Activated naive CD8-positive, alpha-beta T cell treated with anti-CD3 and anti-CD28 coated beads, Interleukin-2, amount 50 U/mL, for 24 hours (primary cell): ENCODE measurements around the gene TARBP2.

ENCODE experiments used
- ATAC-seq: fragments of 150-1000 bp; cut with Tn5 transposase; one replicate; pipeline ENCODE4 v1.10.0; 2021
- DNase-seq: peaks from one replicate; pipeline ENCODE4 v3.0.0; 2021
- H3K27ac Mint-ChIP-seq: one replicate; pipeline ENCODE4 v1.8.0; 2021; ENCODE audit warnings: mild to moderate bottlenecking, mixed read lengths
- H3K27me3 Mint-ChIP-seq: one replicate; pipeline ENCODE4 v1.8.0; 2021; ENCODE audit warnings: mixed read lengths
- H3K36me3 Mint-ChIP-seq: one replicate; pipeline ENCODE4 v1.8.0; 2021; ENCODE audit warnings: low read depth, mixed read lengths
- H3K4me1 Mint-ChIP-seq: one replicate; pipeline ENCODE4 v1.8.0; 2021; ENCODE audit warnings: mixed read lengths
- H3K4me3 Mint-ChIP-seq: one replicate; pipeline ENCODE4 v1.8.0; 2021; ENCODE audit warnings: mild to moderate bottlenecking, moderate library complexity, mixed read lengths
- H3K9me3 Mint-ChIP-seq: one replicate; pipeline ENCODE4 v1.8.0; 2021; ENCODE audit warnings: mixed read lengths

Gene TARBP2

GRCh38 chr12:53482626-53483168 is 18.4 kb upstream of the TARBP2 start:
- H3K9me3 Mint-ChIP-seq: no peaks in the 10 kb centered on the region
- peaks cover 4% of the 10 kb centered on the region for H3K4me1 Mint-ChIP-seq
- no peak overlapping the region for H3K27ac Mint-ChIP-seq
- DNase-seq: no peak
- ATAC-seq: peak; percentile 5
- H3K4me3 Mint-ChIP-seq: no peak overlapping the region
- no peaks in the 10 kb centered on the region for H3K27me3 Mint-ChIP-seq
- peaks cover 40% of the 10 kb centered on the region for H3K36me3 Mint-ChIP-seq

DNA sequence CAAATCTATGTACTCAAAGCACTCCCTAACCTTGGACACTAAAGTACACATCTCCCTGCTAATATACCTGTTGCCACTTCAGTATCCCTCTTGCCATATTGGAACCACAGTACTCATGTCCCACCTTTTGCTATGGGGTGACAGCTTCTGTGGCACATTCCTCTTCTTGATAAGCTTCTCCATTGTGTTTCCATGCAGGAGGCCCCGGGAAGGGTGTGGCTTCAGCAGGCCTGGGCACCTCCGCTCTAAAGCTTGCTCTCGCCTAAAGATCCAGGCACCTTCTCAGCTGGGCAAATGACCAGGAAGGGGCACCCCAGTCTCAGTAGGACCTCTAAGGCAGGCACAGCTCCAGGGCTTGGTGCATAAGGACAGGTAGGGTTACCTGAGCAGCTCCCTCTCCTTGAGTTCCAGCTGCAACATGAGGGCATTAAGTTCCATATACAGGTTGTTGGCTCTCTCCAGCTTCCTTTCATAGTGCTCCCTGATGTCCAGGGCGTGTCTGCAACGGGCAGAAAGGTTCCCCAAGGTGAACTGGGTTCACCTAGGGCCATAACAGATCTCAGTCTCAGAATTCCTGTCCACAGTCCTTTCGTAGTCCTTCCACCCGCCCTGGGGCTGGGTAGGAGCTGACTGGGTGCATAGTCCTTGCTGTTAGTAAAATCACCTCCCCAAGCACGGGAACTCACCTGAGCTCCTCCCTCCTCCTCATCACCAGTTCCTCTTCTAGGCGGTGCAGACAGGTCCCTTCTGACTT is 17.7 kb upstream of the TARBP2 start:
- Mint-ChIP-seq H3K36me3 (peaks cover 34% of the 10 kb centered on the region), H3K27ac (no peak overlapping the region)

GRCh38 chr12:53483979-53484377 is 17.1 kb upstream of the TARBP2 start:
- Mint-ChIP-seq H3K4me3 (no peak overlapping the region), H3K27ac (peak overlapping the region; percentile 4)
- DNase-seq: no peak

More for the DNA sequence above, 17.7 kb upstream of the TARBP2 start:
- no peak for DNase-seq
- H3K4me3 Mint-ChIP-seq: no peak overlapping the region
- H3K27me3 Mint-ChIP-seq: no peaks in the 10 kb centered on the region
- H3K4me1 Mint-ChIP-seq: peaks cover 4% of the 10 kb centered on the region
- H3K9me3 Mint-ChIP-seq: no peaks in the 10 kb centered on the region
- ATAC-seq: peak; percentile 1

GRCh38 chr12:53484686-53485575 is 16.2 kb upstream of the TARBP2 start:
- Mint-ChIP-seq H3K27me3 (no peaks in the 10 kb centered on the region), H3K4me3 (no peak overlapping the region), H3K36me3 (peaks cover 19% of the 10 kb centered on the region), H3K9me3 (no peaks in the 10 kb centered on the region), H3K27ac (peak overlapping the region; percentile 4), H3K4me1 (peaks cover 2% of the 10 kb centered on the region)
- no peak for DNase-seq
- ATAC-seq: no peak

More at GRCh38 chr12:53483979-53484377, 17.1 kb upstream of the TARBP2 start:
- Mint-ChIP-seq H3K27me3 (no peaks in the 10 kb centered on the region), H3K4me1 (peaks cover 2% of the 10 kb centered on the region), H3K9me3 (no peaks in the 10 kb centered on the region), H3K36me3 (peaks cover 29% of the 10 kb centered on the region)
- ATAC-seq: peak; percentile 16

GRCh38 chr12:53485955-53486735 is 14.9 kb upstream of the TARBP2 start:
- H3K27me3 Mint-ChIP-seq: no peaks in the 10 kb centered on the region
- H3K4me3 Mint-ChIP-seq: no peak overlapping the region
- H3K27ac Mint-ChIP-seq: no peak overlapping the region
- ATAC-seq (no peak), DNase-seq (no peak)
- H3K9me3 Mint-ChIP-seq: no peaks in the 10 kb centered on the region
- peaks cover 14% of the 10 kb centered on the region for H3K36me3 Mint-ChIP-seq
- H3K4me1 Mint-ChIP-seq: peaks cover 2% of the 10 kb centered on the region

GRCh38 chr12:53486736-53487487 is 14.2 kb upstream of the TARBP2 start:
- DNase-seq (no peak), ATAC-seq (no peak)
- Mint-ChIP-seq H3K27ac (peak overlapping the region; percentile 42), H3K9me3 (no peaks in the 10 kb centered on the region), H3K4me3 (no peak overlapping the region), H3K4me1 (peaks cover 2% of the 10 kb centered on the region), H3K27me3 (no peaks in the 10 kb centered on the region), H3K36me3 (peaks cover 11% of the 10 kb centered on the region)

- ATAC-seq (no peak), DNase-seq (no peak)
- Mint-ChIP-seq H3K27ac (no peak overlapping the region), H3K4me1 (peaks cover 23% of the 10 kb centered on the region), H3K36me3 (peaks cover 6% of the 10 kb centered on the region), H3K27me3 (no peaks in the 10 kb centered on the region), H3K9me3 (no peaks in the 10 kb centered on the region), H3K4me3 (no peak overlapping the region)
These were observed 11.7 kb upstream of the TARBP2 start for GRCh38 chr12:53489242-53489864.

DNA sequence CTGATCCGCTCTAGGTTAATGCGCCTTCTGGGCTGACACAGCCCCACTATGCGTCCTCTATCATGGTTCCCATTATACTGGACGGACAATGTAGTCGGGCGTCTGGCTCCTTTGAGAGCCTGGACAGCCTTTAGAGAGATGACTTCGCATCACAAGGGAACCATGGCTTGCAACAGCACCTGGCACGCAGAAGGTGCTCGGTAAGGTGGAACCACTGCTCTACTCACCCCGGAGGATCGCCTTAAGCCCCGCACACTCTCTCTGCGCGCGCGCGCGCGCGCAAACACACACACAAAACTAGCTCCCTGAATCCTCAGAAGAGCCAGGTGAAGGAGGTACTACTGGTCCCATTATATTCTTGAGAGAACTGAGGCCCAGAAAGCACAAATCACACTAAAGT is 8.9 kb upstream of the TARBP2 start:
- peaks cover 21% of the 10 kb centered on the region for H3K4me1 Mint-ChIP-seq
- ATAC-seq (no peak), DNase-seq (no peak)
- H3K36me3 Mint-ChIP-seq: no peaks in the 10 kb centered on the region
- peak overlapping the region; percentile 44 for H3K27ac Mint-ChIP-seq
- no peaks in the 10 kb centered on the region for H3K27me3 Mint-ChIP-seq
- H3K9me3 Mint-ChIP-seq: no peaks in the 10 kb centered on the region
- H3K4me3 Mint-ChIP-seq: peak overlapping the region; percentile 87

GRCh38 chr12:53492830-53493609 is 8.1 kb upstream of the TARBP2 start:
- ATAC-seq (peak; percentile 91), DNase-seq (peak; percentile 89)
- peak overlapping the region; percentile 82 for H3K27ac Mint-ChIP-seq
- no peaks in the 10 kb centered on the region for H3K36me3 Mint-ChIP-seq
- H3K4me1 Mint-ChIP-seq: peaks cover 27% of the 10 kb centered on the region
- peak overlapping the region; percentile 87 for H3K4me3 Mint-ChIP-seq
- no peaks in the 10 kb centered on the region for H3K9me3 Mint-ChIP-seq
- no peaks in the 10 kb centered on the region for H3K27me3 Mint-ChIP-seq

GRCh38 chr12:53493610-53494391 is 7.3 kb upstream of the TARBP2 start:
- Mint-ChIP-seq H3K4me1 (peaks cover 35% of the 10 kb centered on the region), H3K27me3 (no peaks in the 10 kb centered on the region), H3K36me3 (no peaks in the 10 kb centered on the region), H3K4me3 (peak overlapping the region; percentile 87), H3K9me3 (no peaks in the 10 kb centered on the region), H3K27ac (peak overlapping the region; percentile 82)
- DNase-seq (no peak), ATAC-seq (no peak)

GRCh38 chr12:53495903-53496751 is 5.0 kb upstream of the TARBP2 start:
- Mint-ChIP-seq H3K27me3 (peaks cover 1% of the 10 kb centered on the region), H3K9me3 (no peaks in the 10 kb centered on the region), H3K4me3 (no peak overlapping the region), H3K4me1 (peaks cover 48% of the 10 kb centered on the region), H3K36me3 (no peaks in the 10 kb centered on the region), H3K27ac (no peak overlapping the region)
- no peak for ATAC-seq
- no peak for DNase-seq

- ATAC-seq (no peak), DNase-seq (no peak)
- H3K27ac Mint-ChIP-seq: no peak overlapping the region
- H3K27me3 Mint-ChIP-seq: peaks cover 1% of the 10 kb centered on the region
- H3K9me3 Mint-ChIP-seq: no peaks in the 10 kb centered on the region
- H3K36me3 Mint-ChIP-seq: no peaks in the 10 kb centered on the region
- H3K4me1 Mint-ChIP-seq: peaks cover 48% of the 10 kb centered on the region
- H3K4me3 Mint-ChIP-seq: no peak overlapping the region
These were observed 4.4 kb upstream of the TARBP2 start for GRCh38 chr12:53496752-53497032.
